NCI-H187 (cell line): ENCODE results near the gene FCHO2.
"Not testable (repeated sequence)": the region's sequence is repeated elsewhere in the genome, so short reads cannot be mapped to it uniquely, and the experiment has no call there.

Experiments used
- DNase-seq, 2 experiments: peaks; one replicate each; lab custom pipeline; 2025; lab: John Stamatoyannopoulos, UW

Gene FCHO2

DNA sequence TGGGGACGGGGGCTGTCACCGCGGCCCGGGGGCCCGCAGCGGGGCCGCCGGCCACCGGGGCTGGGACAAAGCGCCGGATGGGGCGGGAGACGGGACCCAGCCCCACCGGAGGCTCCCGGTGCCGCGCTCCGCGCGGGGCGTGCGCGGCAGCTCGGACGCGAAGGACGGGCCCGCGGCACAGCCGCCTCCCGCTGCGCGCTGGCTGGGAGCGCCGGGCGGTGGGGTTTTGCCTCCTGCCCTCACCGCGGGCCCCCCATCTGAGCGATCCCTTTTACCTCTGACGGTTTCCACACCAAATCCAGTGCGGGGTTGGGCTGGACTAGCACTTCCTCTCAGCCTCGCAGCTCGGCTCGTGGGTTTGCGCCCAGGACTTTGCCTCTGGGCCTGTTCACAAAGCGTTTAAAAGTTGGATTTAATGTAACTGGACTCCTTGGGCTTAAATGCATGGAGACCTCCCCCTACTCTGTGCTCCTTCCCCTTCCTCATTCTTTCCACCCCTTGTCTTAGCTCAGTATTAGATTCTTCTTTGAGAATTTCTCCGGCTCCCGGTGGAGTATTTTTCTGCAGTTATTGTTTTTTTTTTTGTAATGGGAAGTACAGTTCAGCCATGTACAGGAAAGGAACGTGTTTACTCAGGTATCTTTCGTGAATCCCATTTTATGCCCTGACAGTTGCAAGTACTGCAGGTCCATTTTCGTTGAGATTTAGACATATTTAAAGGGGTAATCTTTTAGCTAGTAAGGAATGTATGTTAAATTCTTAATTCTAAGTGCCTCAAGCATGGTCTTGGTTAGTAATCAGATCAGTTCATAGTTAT, 691 bp downstream of the FCHO2 start:
- DNase-seq: no peak

DNA sequence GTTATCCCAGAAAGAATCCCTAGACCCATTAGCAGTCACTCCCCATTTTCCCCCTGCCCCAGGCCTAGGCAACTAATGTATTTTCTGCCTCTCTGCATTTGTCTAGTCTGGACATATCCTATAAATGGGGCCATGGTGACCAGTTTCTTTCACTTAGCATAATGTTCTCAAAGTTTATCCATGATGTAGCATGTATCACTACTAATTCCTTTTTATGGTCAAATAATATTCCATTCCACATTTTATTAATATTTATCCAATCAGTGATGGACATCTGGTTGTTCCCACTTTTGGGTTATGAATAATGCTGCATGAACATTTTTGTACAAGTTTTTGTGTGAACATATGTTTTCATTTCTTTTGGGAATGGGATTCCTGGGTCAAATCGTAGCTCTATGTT, 1.5 kb downstream of the FCHO2 start:
- DNase-seq: no peak

DNA sequence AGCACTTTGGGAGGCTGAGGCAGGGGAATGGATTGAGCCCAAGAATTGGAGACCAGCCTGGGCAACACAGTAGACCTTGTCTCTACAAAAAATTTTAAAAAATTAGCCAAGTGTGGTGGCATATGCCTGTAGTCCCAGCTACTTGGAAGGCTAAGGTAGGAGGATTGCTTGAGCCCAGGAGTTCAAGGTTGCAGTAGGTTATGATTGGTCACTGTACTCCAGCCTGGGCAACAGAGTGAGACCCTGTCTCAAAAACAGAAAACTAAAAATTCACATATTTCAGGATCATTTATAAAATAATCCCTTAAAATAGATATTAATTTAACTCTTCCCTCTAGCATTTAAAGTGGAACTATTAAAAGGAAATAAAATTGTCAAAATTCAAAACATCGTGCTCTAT, 3.4 kb downstream of the FCHO2 start:
- no peak for DNase-seq

DNA sequence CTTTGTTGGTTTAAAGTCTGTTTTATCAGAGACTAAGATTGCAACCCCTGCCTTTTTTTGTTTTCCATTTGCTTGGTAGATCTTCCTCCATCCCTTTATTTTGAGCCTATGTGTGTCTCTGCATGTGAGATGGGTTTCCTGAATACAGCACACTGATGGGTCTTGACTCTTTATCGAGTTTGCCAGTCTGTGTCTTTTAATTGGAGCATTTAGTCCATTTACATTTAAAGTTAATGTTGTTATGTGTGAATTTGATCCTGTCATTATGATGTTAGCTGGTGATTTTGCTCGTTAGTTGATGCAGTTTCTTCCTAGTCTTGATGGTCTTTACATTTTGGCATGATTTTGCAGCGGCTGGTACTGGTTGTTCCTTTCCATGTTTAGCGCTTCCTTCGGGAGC, 18.6 kb downstream of the FCHO2 start:
- DNase-seq: not testable (repeated sequence)

DNA sequence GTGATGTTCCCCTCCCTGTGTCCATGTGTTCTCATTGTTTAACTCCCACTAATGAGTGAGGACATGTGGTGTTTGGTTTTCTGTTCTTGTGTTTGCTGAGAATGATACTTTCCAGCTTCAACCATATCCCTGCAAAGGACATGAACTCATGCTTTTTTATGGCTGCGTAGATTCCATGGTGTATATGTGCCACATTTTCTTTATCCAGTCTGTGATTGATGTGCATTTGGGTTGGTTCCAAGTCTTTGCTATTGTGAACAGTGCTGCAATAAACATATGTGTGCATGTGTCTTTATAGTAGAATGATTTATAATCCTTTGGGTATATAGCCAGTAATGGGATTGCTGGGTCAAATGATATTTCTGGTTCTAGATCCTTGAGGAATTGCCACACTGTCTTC, 21.0 kb downstream of the FCHO2 start:
- not testable (repeated sequence) for DNase-seq

DNA sequence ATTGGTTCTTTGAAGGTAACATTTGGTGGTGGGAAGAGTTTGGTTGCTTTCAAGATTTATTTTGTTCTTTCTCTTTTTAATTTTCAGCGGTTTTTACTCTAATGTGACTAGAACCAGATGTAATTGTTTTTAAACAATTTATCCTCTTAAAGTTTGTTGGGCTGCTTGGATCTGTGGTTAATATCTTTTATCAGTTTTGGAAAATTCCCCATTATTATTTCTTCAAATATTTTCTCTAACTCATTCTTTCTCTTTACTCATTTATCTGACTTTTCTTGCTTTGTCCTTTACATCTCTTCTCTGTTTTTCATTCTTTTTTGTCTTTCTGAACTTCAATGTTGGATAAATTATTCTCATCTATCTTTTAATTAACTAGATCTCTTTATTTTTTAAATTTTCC, 29.9 kb downstream of the FCHO2 start:
- DNase-seq: no peak

DNA sequence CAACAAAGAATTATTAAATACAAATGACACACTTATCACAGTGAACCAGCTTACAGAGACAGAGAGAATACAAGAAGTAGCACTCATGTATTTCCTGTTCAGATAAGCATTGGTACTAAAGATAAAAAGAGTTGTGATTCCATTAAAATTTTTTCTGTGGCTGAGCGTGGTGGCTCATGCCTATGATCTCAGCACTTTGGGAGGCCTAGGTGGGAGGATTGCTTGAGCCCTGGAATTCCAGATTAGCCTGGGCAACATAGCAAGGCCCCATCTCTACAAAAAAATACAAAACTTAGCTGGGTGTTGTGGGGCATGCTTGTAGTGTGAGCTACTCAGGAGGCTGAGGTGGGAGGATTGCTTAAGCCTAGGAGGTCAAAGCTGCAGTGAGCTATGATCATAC, 32.9 kb downstream of the FCHO2 start:
- DNase-seq: no peak

DNA sequence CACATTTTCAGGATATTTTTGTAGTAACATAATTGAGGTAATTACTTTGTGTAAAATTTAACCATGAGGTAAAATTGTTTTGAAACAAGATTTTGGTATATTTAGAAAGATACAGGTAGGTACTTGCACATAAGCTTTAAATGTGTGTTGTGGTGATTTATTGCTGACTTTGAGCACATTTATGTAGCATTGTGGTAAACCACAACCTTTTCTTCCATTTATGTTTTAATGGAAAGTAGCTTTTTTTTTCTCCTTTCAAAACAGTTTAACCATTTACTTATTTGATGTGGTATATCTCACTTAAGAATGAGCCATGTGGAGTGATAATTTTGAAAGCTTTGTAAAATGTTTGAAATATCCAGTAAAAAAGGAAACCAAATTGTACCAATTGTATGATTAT, 35.6 kb downstream of the FCHO2 start:
- no peak for DNase-seq

DNA sequence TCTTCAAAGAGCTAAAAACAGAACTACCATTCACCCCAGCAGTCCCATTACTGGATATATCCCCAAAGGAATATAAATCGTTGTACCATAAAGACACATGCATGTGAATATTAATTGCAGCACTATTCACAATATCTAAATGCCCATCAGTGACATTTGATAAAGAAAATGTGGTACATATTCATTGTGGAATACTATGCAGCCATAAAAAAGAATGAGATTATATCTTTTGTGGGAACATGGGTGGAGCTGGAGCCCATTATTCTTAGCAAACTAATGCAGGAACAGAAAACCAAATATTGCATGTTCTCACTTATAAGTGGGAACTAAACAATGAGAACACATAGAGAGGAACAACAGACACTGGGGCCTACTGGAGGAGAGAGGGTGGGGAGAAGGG, 38.7 kb downstream of the FCHO2 start:
- DNase-seq: no peak

DNA sequence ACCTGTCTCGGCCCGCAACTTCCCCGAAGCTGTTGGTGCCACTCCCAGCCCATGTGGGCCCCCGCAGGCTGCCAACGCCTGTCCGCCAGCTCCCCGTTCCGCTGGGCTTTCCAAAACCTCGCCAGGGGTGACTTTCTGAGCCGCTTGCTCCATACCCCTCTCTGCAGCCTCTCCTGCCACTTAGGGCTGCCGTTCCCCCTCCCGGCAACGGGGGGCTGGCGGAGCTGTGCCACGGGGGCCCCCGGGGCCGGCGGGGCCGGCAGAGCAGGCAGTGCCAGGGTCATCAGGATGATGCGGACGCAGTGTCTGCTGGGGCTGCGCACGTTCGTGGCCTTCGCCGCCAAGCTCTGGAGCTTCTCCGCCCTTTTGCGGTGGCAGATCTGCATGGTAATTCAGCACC, 40.8 kb downstream of the FCHO2 start:
- DNase-seq: no peak

DNA sequence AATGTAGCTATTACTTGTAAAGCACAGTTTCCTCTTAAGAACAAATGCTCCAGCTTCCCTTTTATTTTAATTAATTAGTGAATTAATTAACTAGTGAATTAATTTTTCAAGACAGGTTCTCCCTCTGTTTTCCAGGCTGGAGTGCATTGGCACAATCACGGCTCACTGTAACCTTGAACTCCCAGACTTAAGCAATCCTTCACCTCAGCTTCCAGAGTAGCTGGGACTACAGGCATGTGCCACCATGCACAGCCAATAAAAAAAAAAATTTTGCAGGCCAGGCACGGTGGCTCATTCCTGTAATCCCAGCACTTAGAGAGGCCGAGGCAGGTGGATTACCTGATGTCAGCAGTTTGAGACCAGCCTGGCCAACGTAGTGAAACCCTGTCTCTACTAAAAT, 44.1 kb downstream of the FCHO2 start:
- DNase-seq: no peak

DNA sequence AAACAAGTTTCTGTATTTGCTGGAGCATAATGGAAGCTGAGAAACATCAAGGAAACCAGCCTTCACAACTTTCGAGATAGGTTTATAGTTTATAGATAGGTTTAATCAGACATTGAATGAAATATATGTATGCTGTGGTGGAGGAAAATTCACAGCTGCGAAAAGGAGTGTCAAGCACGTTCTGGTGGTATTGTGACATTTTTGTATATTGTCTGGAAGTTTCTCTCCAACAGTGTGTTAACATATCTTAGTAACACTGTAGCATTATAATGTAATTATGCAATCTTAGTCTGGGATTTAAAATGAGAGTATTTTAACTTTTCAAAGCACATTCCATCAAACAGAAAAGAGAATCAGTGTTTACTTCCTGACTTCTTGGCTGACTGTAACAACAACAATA, 50.0 kb downstream of the FCHO2 start:
- no peak for DNase-seq

DNA sequence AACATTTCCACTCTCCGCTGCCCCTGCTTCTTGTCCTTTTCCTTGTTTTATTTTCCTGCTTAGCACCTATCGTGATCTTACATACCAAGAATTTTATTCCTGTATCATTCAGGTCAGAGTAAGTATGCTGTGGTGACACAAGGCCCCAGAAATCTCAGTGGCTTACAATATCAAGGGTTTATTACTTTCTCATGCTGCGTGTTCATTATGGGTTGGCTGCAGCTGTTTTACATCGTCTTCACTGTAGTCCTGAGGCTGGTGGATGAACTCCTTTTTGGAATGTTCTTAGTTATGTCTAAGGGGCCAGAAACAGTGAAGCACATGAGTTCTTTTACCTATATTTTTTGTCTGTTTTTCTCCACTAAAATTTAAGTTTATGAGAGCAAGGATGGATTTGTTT, 51.2 kb downstream of the FCHO2 start:
- no peak for DNase-seq

DNA sequence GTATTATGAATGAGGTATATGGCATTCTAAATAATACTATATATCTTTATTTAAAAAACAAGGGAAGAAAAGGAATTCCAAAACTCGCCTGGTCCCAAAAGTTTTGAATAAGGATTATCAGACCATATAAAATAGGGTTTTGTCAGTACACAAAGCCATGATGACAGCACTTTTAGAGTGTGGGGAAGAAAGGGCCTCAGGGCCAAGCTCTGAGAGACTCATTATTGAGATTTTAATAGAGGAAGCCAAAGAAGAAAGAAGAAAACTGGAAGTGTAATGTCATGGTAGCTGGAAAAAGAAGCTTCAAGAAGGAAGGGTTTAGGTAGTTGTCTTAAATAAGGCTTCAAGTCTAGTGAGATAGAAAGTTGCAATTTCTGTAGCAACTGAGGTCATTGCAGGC, 53.0 kb downstream of the FCHO2 start:
- DNase-seq: no peak

DNA sequence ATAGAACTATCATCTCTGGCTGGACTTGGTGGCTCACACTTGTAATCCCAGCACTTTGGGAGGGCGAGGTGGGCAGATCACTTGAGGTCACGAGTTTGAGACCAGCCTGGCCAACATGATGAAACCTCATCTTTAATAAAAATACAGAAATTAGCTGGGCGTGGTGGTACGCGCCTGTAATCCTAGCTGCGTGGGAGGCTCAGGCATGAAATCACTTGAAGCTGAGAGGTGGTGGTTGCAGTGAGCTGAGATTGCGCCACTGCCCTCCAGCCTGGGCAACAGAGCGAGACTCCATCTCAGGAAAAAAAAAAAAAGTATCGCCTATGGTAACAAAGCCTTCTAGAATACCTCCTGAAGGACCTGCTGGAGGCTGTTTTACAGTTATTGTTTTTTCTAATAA, 55.8 kb downstream of the FCHO2 start:
- not testable (repeated sequence) for DNase-seq

DNA sequence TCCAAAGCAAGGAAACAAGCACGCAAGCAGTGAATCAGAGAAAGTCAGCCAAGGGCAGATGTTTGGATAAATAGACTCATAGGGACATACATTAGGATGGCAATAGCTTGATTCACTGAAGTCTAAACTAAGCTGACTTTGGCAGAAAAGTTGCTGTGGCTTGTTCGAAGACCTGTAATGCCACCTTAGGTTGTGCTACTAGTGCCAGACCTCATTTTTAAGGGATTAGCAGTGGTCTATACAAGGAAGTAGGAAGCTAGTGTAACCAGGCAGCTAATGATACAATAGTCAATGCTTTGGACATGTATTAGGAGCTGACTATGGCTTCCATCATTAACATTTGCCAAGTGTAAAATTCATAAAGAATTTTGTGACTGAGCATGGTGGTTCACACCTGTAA, 63.1 kb downstream of the FCHO2 start:
- DNase-seq: no peak

DNA sequence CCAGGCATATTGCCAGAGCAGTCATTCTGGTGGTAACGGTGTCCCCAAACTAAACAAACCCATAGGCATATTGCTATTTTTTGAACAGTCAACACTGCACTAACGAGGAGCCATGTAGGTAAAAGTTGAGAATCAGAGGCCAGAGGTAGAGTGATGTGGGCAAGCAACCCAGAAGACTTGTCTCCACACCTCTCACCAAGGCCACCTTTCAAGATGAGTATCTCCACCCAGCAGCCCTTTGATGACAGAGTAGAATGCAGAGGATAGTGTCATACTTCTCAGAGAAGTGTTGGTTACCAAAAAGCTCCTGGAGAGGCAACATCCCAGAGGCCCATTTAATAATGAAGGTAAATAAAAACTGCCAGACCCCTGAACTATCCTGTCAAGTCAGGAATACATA, 63.9 kb downstream of the FCHO2 start:
- DNase-seq: no peak

DNA sequence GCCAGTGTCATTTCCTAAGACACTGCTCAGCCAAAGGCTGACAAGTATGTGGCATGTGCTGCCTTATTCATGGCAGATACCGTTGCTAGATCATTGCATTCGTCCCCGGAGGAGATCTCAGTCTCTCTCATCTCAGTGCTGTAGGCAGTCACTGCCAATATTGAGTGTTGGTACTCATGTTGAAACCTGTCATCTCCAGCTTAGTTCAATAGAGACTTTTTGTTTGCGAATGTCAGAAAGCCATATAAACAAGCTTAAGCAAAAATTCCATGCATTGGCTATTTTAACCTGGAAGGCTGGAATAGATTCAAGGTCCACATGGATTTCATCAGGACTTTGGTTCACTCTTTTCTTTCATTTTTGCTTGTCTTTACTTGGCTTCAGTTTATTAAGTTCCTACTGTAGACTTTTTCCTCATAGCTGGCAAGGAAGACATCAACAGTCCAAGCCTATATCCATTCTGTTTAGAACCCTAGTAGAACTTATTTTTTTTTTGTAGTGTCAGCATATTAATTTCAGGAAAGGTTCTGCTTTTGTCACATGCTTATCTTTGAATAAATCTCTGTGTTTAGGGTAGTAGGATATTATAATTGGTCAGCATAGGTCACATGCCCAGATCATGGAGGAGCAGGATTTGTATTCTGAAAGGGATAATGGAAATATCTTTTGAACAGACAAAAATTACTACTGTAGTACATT, 66.8 kb downstream of the FCHO2 start:
- DNase-seq: no peak

DNA sequence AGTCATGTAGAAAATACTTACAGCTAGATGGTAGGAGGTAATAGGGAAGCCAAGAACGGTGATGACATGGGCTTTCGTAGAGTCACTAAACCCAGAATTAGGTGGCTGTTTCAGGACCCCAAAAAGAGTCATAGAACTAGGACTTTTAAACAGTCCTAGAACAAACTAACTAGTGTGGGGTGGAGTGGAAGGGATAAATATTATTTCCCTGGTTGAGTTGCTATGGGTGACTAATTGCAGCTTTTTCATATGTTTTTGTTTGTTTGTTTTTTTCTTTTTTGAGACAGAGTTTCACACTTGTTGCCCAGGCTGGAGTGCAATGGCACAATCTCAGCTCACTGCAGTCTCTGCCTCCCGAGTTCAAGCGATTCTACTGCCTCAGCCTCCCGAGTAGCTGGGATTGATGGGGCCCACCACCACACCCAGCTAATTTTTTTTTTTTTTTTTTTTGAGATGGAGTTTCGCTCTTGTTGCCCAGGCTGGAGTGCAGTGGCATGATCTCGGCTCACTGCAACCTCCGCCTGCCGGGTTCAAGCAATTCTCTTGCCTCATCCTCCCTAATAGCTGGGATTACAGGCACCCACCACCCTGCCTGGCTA, 69.2 kb downstream of the FCHO2 start:
- not testable (repeated sequence) for DNase-seq

DNA sequence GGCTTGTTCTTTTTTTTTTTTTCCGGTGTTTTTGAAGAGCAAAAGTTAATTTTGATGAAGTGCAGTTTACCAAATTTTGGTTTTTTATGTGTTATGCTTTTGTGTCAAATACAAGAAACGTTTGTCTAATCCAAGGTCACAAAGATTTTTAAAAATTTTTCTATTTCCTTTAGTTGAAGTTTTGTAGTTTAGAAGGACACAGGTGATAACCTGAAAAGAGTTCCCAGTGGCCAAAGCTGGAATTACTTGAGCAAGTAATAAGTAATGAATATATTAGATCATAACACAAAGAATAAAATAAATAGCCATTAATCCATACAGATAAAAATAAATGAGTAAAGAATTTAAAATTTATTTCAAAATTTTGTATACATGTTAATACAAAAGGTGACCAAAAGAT, 71.5 kb downstream of the FCHO2 start:
- DNase-seq: no peak

DNA sequence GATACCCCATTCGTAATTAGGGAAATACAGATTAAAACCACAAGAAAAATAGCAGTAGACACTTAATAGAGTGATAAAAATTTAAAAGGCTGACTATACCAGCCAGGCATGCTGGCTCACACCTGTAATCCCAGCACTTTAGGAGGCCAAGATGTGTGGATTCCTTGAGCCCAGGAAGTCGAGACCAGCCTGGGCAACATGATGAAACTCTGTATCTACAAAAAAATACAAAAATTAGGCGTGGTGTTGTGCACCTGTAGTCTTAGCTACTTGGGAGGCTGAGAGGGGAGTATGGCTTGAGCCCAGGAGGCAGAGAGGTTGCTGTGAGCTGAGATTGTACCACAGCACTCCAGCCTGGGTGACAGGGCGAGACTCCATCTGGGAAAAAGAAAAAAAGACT, 72.0 kb downstream of the FCHO2 start:
- no peak for DNase-seq

DNA sequence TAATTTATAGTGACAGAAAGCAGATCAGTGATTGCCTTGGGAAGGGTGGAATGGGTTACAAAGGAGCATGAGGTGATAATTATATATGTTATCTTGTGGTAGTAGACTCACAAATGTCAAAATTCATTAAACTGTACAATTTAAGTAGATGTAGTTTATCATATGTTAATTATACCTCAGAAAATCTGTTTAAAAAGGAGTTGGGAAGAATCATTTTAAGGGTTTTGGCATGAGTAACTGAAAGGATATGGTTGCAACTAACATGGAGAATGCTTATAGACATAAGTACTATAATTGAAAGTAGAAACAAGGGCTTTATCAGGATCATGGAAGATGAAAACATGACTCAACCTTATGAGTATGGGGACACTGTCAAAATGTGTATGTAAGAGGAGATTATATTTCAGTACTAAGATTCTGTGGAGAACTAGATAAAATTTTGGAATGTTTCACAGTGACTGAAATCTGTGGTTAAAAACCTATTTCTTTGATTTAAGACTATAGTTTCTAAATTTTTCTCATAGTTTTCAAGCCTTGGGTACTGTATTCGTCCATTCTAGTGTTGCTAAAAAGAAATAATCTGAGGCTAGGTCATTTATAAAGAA, 73.3 kb downstream of the FCHO2 start:
- no peak for DNase-seq

DNA sequence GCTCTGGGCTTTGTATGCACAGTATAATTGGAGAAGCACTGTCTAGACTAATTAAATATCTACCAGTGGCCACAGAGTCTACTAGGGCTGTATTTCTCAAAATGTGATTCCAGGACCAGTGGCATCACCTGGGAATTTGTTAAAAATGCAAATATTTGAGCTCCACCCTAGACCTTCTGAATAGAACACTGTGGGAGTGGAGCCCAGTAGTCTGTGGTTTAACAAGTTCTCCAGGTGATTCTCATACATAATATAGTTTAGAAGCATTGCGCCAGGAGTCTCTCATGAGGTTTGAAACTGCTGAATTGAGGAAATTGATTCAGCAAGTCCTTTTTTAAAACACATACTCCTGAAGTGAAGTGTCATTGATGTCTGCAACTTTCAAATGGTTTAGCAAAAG, 74.7 kb downstream of the FCHO2 start:
- DNase-seq: no peak
